AG04450 (cell line): ENCODE results near the gene HOXB6. TPM values are rescaled to one million over a fixed set of nuclear protein-coding genes. Genes with fewer than 3 reads are reported as not detected.

Experiments used
- CTCF ChIA-PET: fragments of 300-600, 350-600 bp; formaldehyde crosslinking; extraction: SDS; loops from one replicate; lab custom pipeline; 2022; ENCODE audit warnings: antibody characterized with exemption, inconsistent platforms; lab: Charles Lee
- POLR2A ChIA-PET: fragments of 350-600 bp; formaldehyde crosslinking; extraction: SDS; loops from one replicate; lab custom pipeline; 2021; ENCODE audit warnings: antibody characterized with exemption, inconsistent platforms; lab: Yijun Ruan, JAX
- DNase-seq: peaks from one replicate; pipeline ENCODE4 v3.0.0-alpha.2; 2011; ENCODE audit warnings: low read depth, low spot score
- H3K27ac ChIP-seq: one replicate; pipeline ENCODE4 v1.5.1; 2012; ENCODE audit warnings: low read depth, low read length, control low read depth
- H3K27me3 ChIP-seq: one replicate; pipeline ENCODE4 v1.6.0; 2012; ENCODE audit warnings: low read length; ENCODE audit not compliant: control insufficient read depth, insufficient read depth
- H3K4me3 ChIP-seq: 2 replicates; pipeline ENCODE4 v1.5.1; 2011; ENCODE audit warnings: mild to moderate bottlenecking, low read depth, low read length, control low read depth
- H3K9me3 ChIP-seq: 2 replicates; pipeline ENCODE4 v1.5.1; 2012; ENCODE audit warnings: low read length; ENCODE audit not compliant: control insufficient read depth, insufficient read depth
- polyA plus RNA-seq: library from polyadenylated mRNA; depleted of rRNA; stranded (reverse); fragments of >200 nt; gene quantifications from 2 replicates; pipeline ENCODE4 v1.2.3, GENCODE V29; 2011
- TF ChIP-seq, protein P1 (sequence below): IDR thresholded peaks from 2 replicates; pipeline ENCODE4 v1.5.1; 2011; ENCODE audit warnings: low read depth, low read length, control low read depth, inconsistent platforms

Gene HOXB6
- polyA plus RNA-seq, 1 experiment, result 15.4 TPM

DNA sequence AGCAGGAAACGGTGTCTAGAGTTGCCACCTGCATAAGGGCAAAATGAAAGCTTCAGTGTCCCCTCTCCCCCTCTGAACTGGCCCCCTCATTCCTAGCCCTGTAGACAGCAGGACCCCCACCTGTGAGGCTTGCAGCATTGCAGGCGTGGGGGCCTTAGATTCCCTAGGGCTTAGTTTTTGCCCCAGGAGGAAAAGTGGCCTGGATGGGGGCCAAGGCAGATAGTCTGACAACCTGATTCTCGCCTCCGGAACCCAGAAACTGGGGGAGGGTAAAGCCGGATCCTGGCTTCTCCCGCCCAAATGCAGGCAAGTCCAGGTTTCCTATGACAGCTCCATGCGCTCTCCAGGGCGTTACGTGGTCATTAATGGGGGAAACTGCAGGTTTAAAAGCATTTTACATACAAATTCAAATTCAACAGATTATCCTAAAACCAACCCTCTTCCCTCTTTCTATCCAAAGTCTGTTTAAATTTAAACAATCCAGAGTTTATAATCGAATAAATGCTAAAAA, 678 bp upstream of the HOXB6 start:
- peaks cover 3% of the 10 kb centered on the region for H3K27me3 ChIP-seq
- H3K9me3 ChIP-seq, result peaks cover 4% of the 10 kb centered on the region; the same call in 1 of the 2 replicates
- TF ChIP-seq, protein P1, sequence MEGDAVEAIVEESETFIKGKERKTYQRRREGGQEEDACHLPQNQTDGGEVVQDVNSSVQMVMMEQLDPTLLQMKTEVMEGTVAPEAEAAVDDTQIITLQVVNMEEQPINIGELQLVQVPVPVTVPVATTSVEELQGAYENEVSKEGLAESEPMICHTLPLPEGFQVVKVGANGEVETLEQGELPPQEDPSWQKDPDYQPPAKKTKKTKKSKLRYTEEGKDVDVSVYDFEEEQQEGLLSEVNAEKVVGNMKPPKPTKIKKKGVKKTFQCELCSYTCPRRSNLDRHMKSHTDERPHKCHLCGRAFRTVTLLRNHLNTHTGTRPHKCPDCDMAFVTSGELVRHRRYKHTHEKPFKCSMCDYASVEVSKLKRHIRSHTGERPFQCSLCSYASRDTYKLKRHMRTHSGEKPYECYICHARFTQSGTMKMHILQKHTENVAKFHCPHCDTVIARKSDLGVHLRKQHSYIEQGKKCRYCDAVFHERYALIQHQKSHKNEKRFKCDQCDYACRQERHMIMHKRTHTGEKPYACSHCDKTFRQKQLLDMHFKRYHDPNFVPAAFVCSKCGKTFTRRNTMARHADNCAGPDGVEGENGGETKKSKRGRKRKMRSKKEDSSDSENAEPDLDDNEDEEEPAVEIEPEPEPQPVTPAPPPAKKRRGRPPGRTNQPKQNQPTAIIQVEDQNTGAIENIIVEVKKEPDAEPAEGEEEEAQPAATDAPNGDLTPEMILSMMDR, result no peak
- H3K27ac ChIP-seq, result no peak overlapping the region
- POLR2A ChIA-PET, result no interaction called here
- no peak for DNase-seq
- H3K4me3 ChIP-seq, result no peak overlapping the region
- CTCF ChIA-PET, result interaction anchor here (1.0 kb wide), 1 partner anchor 12 kb away, joined by 3 read pairs; the partner anchor contains the start of gene HOXB5

DNA sequence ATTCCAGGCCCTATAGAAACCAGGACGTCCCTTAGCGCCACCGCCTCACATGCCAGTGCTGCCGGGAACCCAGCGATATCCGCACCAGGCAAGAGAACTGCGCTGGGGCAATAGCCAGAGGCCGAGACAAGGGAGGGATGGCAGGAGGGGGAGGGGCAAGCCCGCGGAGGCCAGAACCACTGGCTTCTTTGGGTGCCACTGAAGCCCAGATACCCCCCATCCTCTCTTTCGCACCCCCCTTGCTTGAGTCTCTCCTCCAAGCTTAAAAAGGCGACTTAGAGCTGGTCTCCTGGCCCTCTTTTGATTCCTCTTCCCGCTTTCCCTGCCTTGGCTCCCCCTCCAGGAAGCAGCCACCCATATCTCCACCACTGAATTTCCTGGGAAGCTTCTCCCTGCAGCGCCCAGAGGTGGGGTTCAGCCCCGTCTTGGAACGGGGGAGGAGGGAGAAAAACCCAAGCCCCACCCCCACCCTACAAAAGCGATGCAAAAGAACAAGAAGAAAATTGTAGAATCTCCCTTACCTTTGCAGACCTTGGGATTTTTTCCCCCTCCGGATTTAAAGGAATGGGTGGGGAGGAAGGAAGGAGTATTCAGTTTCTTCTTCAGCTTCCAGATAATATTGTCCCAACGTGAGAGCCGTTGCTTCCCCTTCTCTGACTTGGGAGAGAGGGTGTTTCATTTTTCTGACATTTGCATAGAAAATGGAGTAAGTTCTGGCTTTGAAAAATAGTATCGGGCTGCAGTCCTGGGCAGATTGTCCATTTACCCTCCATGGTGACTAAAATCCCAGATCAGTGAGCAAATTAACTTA, 622 bp downstream of the HOXB6 start:
- POLR2A ChIA-PET, result no interaction called here
- DNase-seq, result no peak
- Histone ChIP-seq H3K27ac (no peak overlapping the region), H3K27me3 (peaks cover 5% of the 10 kb centered on the region), H3K4me3 (peak overlapping the region; percentile 31), H3K9me3 (peaks cover 4% of the 10 kb centered on the region; the same call in 1 of the 2 replicates)
- TF ChIP-seq, protein P1, result no peak
- CTCF ChIA-PET, result interaction anchor here (0.7 kb wide), 2 partner anchors 136 to 267 kb away, joined by 4 read pairs; no protein-coding TSS in a partner anchor

DNA sequence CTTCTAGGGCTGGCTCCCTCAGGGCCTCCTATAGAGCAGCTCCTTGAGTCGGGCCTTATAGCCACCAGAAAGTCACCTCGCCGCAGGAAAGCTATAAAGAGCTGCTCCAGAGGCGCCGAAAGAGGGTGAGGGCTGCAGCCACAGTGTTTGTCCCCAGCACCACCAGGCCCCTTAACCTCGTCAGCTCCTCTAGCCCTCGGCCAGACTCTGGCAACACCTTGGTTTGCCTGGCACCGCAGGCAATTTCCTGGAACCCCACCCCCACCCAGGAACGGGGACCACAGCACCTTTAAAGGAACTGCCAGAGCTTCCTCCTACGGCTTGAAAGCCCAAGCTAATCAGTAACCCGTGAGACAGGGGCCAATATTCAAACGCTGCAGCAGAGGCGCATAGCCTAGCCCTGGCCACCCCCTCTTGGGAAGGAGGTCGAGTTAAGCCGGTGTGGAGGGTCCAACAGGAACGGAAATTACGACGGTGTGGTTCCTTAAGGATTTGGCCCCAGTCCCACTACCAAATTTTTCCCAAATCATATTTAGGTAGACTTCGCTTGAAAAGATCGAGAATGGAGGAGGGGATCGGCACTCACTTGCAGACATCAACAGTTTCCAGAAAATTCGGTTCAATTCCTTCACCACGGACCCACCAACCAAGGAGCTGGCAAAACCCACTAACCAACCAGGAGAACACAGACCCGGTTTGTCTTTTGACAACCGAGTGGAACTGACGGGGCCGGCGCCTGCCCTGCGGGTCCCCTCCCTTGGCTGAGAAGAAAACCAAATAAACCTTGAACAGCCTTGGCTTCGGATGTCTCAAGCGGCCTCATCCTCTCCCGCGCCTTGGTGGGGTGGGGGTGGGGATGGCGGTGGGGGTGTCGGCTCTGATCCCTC, 3.0 kb downstream of the HOXB6 start:
- Histone ChIP-seq H3K9me3 (peaks cover 4% of the 10 kb centered on the region; the same call in 1 of the 2 replicates), H3K4me3 (no peak overlapping the region), H3K27ac (no peak overlapping the region), H3K27me3 (peaks cover 5% of the 10 kb centered on the region)
- CTCF ChIA-PET, result interaction anchor here (0.5 to 1.4 kb wide), 5 partner anchors 14 to 294 kb away, joined by 3 to 6 read pairs (median 3); no protein-coding TSS in a partner anchor
- TF ChIP-seq, protein P1, result no peak
- no peak for DNase-seq
- POLR2A ChIA-PET, result no interaction called here

DNA sequence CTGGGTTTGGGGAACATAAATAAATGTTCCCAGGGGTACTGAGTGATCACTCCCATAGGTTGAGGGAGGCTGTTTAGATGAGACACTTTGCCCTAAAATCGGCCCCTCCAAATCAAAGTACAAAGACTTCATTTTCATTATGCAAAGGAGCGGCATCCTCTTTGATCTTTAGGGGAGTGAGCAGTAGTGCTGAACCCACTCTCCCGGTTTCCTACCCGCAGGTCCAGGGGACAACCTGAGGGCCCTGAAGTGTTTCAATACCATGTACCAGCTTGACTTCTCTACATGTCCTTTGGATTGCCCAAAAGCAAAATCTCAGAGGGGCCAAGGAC, 3.6 kb downstream of the HOXB6 start:
- ChIA-PET POLR2A (no interaction called here), CTCF (interaction anchor here (1.2 to 1.4 kb wide), 2 partner anchors 264 to 293 kb away, joined by 3 to 6 read pairs; no protein-coding TSS in a partner anchor)
- no peak overlapping the region for H3K4me3 ChIP-seq
- H3K27me3 ChIP-seq, result peaks cover 5% of the 10 kb centered on the region
- TF ChIP-seq, protein P1, result no peak
- H3K9me3 ChIP-seq, result peaks cover 3% of the 10 kb centered on the region; the same call in 1 of the 2 replicates
- no peak for DNase-seq
- no peak overlapping the region for H3K27ac ChIP-seq
